Measurements from ENCODE around the gene CASK.

DNA sequence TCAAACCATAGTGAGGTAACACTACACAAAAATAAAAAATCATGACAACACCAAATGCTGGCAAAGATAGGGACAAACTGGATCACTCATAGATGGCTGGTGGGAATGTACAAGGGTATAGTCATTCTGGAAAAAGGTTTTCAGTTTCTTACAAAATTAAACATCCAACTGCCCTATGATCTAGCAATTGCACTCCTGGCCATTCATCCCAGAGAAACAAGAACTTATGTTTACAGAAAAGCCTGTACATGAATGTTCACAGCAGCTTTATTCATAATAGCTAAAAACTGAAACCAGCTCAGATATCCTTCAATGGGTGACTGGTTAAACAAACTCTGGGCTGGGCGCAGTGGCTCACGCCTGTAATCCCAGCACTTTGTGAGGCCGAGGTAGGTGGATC, 432.9 kb downstream of the CASK start:
- TF ChIP-seq CTCF (conservative IDR thresholded peaks at IDR 0.05; ENCODE audit: low read depth, low read length): no peak
- TF ChIP-seq EZH2 (IDR thresholded peaks at IDR 0.05; ENCODE audit: borderline replicate concordance, low read depth, low read length, poor library complexity, severe bottlenecking): no peak

All from A673 (cell line).